ENCODE measurements around the gene IKZF2.

- TF ChIP-seq FOXA1 (IDR thresholded peaks at IDR 0.05): no peak
- TF ChIP-seq ELF4 (IDR thresholded peaks at IDR 0.05): no peak
- no peak for TF ChIP-seq FOXM1 (IDR thresholded peaks at IDR 0.05; ENCODE audit: borderline replicate concordance)
- no peak for TF ChIP-seq CTBP1 (IDR thresholded peaks at IDR 0.05; ENCODE audit: borderline replicate concordance)
- no peak for TF ChIP-seq ARNT (IDR thresholded peaks at IDR 0.05)
- no peak for TF ChIP-seq ZNF384 (IDR thresholded peaks at IDR 0.05)
- TF ChIP-seq L3MBTL2 (conservative IDR thresholded peaks at IDR 0.05): no peak
- no peak for TF ChIP-seq BHLHE40 (IDR thresholded peaks at IDR 0.05; ENCODE audit: borderline replicate concordance)
- no peak for TF ChIP-seq SP1 (IDR thresholded peaks at IDR 0.05)
- TF ChIP-seq SUZ12 (IDR thresholded peaks at IDR 0.05): no peak
- TF ChIP-seq FOXK2 (IDR thresholded peaks at IDR 0.05): no peak
These were observed 70.3 kb downstream of the IKZF2 start for GRCh38 chr2:213080969-213081617.

Measured in HEK293T (cell line).